ENCODE results near the gene USF2. TPM values are rescaled to one million over a fixed set of nuclear protein-coding genes. Genes with fewer than 3 reads are reported as not detected.

USF2 gene
- total and polyA plus RNA-seq, 2 of the 4 experiments (the other 2 are of a cell fraction), result 21.3 to 65.6 TPM

GRCh38 chr19:35293363-35293739, 24.6 kb downstream of the USF2 start:
- CTCF ChIA-PET, result no interaction called here
- H3K9ac ChIP-seq (ENCODE audit: low read depth, low read length), result no peak overlapping the region
- no peak overlapping the region for H3K4me3 ChIP-seq (ENCODE audit: insufficient read depth, low read depth, low read length)
- no peak overlapping the region for H3K23ac ChIP-seq (ENCODE audit: low read depth, low read length)
- H4K20me1 ChIP-seq (ENCODE audit: insufficient read depth, low read length), result no peaks in the 10 kb centered on the region
- H2BK5ac ChIP-seq (ENCODE audit: low read depth, low read length, poor library complexity, severe bottlenecking), result no peak overlapping the region
- H3K14ac ChIP-seq (replicated peaks; ENCODE audit: low read depth, low read length), result no peak overlapping the region
- H3K79me1 ChIP-seq (ENCODE audit: low read depth in 1 of 2, low read length in 2 of 2), result no peaks in the 10 kb centered on the region
- peaks cover 22% of the 10 kb centered on the region for H3K27me3 ChIP-seq (ENCODE audit: control insufficient read depth, insufficient read depth, low read length)
- H2AFZ ChIP-seq (replicated peaks; ENCODE audit: low read length, poor library complexity), result no peak overlapping the region
- no peaks in the 10 kb centered on the region for H3K9me3 ChIP-seq (ENCODE audit: control insufficient read depth, insufficient read depth, low read length)
- no CpG with 5 or more reads among the region's 7 CpGs for WGBS, 2 experiments (ENCODE audit: extremely low coverage in 2 of 2, insufficient read length in 1 of 2)
- dilution Hi-C loops (cut with HindIII; ENCODE audit: low sequenced_read_pairs, unreplicated experiment), result no loop called here
- H3K27ac ChIP-seq (ENCODE audit: insufficient read depth, low read length), result no peak overlapping the region
- no peak overlapping the region for H3K56ac ChIP-seq (ENCODE audit: extremely low read depth, insufficient read depth, low read length)
- in situ Hi-C loops (cut with MboI; ENCODE audit: low sequenced_read_pairs), result no loop called here
- no peak overlapping the region for H2AK9ac ChIP-seq (replicated peaks; ENCODE audit: low read depth, low read length, poor library complexity)
- no peak overlapping the region for H3K4me2 ChIP-seq (ENCODE audit: low read depth, low read length)
- ATAC-seq (ENCODE audit: low read depth) (no peak), DNase-seq (no peak)
- BruUV-seq (replicated peaks), result no TSS peak
- no peaks in the 10 kb centered on the region for H3K4me1 ChIP-seq (ENCODE audit: control insufficient read depth, insufficient read depth, low read length)
- H2BK15ac ChIP-seq (ENCODE audit: low read depth, low read length), result no peak overlapping the region
- H3K36me3 ChIP-seq (ENCODE audit: control insufficient read depth, insufficient read depth, low read length), result no peaks in the 10 kb centered on the region
- TF ChIP-seq POLR2A (IDR thresholded peaks at IDR 0.05; ENCODE audit: low read depth, low read length), result no peak
- TF ChIP-seq CEBPB (IDR thresholded peaks at IDR 0.05; ENCODE audit: low read depth, low read length), result no peak
- no peak for TF ChIP-seq RCOR1 (IDR thresholded peaks at IDR 0.05; ENCODE audit: insufficient replicate concordance, low read length)
- no peak for TF ChIP-seq FOS (IDR thresholded peaks at IDR 0.05; ENCODE audit: low read depth, low read length)
- no peak for TF ChIP-seq MXI1 (IDR thresholded peaks at IDR 0.05; ENCODE audit: borderline replicate concordance, low read depth, low read length)
- TF ChIP-seq NFE2L2 (IDR thresholded peaks at IDR 0.05; ENCODE audit: low read depth, low read length), result no peak
- TF ChIP-seq RAD21 (IDR thresholded peaks at IDR 0.05; ENCODE audit: low read length), result no peak
- TF ChIP-seq, protein P1, sequence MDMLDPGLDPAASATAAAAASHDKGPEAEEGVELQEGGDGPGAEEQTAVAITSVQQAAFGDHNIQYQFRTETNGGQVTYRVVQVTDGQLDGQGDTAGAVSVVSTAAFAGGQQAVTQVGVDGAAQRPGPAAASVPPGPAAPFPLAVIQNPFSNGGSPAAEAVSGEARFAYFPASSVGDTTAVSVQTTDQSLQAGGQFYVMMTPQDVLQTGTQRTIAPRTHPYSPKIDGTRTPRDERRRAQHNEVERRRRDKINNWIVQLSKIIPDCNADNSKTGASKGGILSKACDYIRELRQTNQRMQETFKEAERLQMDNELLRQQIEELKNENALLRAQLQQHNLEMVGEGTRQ (IDR thresholded peaks at IDR 0.05; ENCODE audit: low read depth, low read length), result no peak
- TF ChIP-seq SMC3 (IDR thresholded peaks at IDR 0.05; ENCODE audit: low read depth, low read length), result no peak
- TF ChIP-seq MAZ (IDR thresholded peaks at IDR 0.05; ENCODE audit: borderline replicate concordance, low read depth, low read length), result no peak
- TF ChIP-seq MAFK (IDR thresholded peaks at IDR 0.05; ENCODE audit: low read depth, low read length), result no peak
- TF ChIP-seq BHLHE40 (IDR thresholded peaks at IDR 0.05; ENCODE audit: low read depth, low read length), result no peak
- TF ChIP-seq, protein P2, sequence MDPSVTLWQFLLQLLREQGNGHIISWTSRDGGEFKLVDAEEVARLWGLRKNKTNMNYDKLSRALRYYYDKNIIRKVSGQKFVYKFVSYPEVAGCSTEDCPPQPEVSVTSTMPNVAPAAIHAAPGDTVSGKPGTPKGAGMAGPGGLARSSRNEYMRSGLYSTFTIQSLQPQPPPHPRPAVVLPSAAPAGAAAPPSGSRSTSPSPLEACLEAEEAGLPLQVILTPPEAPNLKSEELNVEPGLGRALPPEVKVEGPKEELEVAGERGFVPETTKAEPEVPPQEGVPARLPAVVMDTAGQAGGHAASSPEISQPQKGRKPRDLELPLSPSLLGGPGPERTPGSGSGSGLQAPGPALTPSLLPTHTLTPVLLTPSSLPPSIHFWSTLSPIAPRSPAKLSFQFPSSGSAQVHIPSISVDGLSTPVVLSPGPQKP (IDR thresholded peaks at IDR 0.05; ENCODE audit: borderline replicate concordance, low read depth, low read length), result no peak
- no peak for TF ChIP-seq RFX5 (IDR thresholded peaks at IDR 0.05; ENCODE audit: low read depth, low read length)
- no peak for TF ChIP-seq CHD1 (IDR thresholded peaks at IDR 0.05; ENCODE audit: low read depth, low read length)
- no peak for TF ChIP-seq CTCF (conservative IDR thresholded peaks at IDR 0.05; ENCODE audit: low read depth, low read length)
- POLR2A ChIA-PET (ENCODE audit: unreplicated experiment), result no interaction called here
- H3K4ac ChIP-seq (ENCODE audit: low read depth, low read length), result no peak overlapping the region
- no peak overlapping the region for H3K18ac ChIP-seq (ENCODE audit: low read depth, low read length)
- intact Hi-C loops (cut with micrococcal nuclease), result no loop called here
- H4K91ac ChIP-seq (ENCODE audit: insufficient read depth, low read depth, low read length), result no peak overlapping the region
- H2BK20ac ChIP-seq (ENCODE audit: low read depth, low read length), result no peak overlapping the region
- H2AK5ac ChIP-seq (ENCODE audit: low read depth, low read length), result no peak overlapping the region
- H2BK120ac ChIP-seq (ENCODE audit: low read depth, low read length), result no peak overlapping the region
- H4K8ac ChIP-seq (ENCODE audit: low read depth in 2 of 2, low read length in 2 of 2), result no peak overlapping the region
- H4K5ac ChIP-seq (ENCODE audit: low read depth, low read length), result no peak overlapping the region
- peaks cover 11% of the 10 kb centered on the region for H3K9me1 ChIP-seq (ENCODE audit: insufficient read depth, low read length)

All from IMR-90 (cell line).